T-helper 1 cell (primary cell): ENCODE results near the gene BZW1.

ENCODE experiments used
- DNase-seq, 5 donors: peaks; one replicate each; pipeline ENCODE4 v3.0.0-alpha.2; 2012 to 2020

BZW1 gene

GRCh38 chr2:200843993-200844948 is 32.6 kb downstream of the BZW1 start:
- DNase-seq: no peak

- no peak for DNase-seq
Measured at GRCh38 chr2:200845194-200845593, 33.5 kb downstream of the BZW1 start.

DNA sequence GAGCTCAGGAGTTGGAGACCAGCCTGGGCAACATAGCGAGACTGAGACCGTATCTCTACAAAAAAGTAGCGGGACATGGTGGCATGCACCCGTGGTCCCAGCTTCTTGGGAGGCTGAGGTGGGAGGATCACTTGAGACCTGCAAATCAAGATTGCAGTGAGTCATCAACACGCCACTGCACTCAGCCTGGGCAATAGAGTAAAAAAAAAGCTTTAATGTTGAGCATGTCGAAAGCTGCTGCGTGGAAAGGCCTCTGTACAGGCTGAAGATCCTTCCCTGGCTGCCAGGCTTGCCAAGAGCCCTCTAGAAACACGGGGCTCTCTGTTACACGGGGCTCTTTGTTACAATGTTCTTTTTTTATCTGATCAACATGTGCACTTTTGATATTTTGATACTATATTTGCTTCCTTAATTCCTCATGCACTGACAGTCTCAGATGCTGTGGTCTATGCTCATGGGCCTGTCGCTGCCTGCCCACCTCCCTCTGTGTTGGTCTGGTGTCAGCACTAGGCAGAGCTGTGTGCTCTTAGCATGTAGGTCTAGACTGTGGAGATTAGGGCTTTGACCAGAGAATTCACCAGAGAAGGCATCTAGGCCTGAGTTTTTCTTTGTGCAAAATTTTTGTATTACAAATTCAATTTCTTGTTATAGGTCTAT is 34.1 kb downstream of the BZW1 start:
- DNase-seq: no peak

GRCh38 chr2:200847269-200847668 is 35.6 kb downstream of the BZW1 start:
- no peak for DNase-seq

- no peak for DNase-seq
Measured at GRCh38 chr2:200847939-200848338, 36.2 kb downstream of the BZW1 start.

DNA sequence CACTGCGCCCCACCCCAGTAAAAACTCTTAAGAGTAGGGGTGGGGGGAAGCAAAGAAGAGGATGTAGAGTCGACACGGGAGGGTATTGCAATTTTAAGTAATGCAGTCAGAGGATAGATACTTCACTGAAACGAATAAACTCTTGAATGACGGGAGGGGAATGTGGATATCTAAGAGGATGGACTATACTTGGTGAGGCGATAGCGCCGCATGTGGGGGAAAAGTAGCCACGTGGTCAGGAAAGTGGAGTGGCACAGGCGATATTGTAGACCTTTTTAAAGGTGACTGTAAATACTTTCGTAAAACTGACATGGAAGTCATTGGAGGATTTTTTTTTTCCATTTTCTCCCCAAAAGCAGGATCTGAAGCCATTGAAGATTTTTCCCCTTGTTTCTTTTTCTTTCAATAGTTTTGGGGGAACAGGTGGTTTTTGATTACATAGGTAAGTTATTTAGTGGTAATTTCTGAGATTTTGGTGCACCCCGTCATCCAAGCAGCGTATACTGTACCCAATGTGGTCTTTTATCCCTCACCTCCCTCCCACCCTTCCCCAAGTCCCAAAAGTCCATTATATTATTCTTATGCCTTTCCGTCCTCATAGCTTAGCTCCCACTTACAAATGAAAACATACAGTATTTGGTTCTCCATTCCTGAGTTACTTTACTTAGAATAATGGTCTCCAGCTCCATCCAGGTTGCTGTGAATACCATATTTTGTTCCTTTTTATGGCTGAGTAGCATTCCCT is 39.0 kb downstream of the BZW1 start:
- DNase-seq: no peak

- DNase-seq: no peak
Measured at GRCh38 chr2:200851398-200852248, 39.9 kb downstream of the BZW1 start.

DNA sequence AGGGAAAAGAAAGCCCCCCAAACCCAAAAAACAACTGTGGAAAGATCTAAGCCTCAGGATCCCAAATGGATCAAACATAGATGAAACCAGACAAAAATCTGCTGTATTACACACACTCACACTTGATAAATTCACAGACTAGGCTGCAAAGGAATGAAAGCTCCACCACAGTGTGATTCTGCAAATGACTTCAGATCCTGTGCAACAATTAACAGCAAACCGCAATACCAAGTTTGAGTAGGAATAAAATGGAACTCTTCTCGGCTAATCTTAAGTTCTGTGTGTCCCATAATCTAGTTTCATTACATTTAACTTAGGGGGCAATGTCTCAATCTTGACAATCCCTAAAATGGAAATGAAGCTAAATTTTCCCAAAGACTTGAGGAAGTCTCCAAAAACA is 40.9 kb downstream of the BZW1 start:
- no peak for DNase-seq

GRCh38 chr2:200856806-200857205 is 45.1 kb downstream of the BZW1 start:
- DNase-seq: no peak

DNA sequence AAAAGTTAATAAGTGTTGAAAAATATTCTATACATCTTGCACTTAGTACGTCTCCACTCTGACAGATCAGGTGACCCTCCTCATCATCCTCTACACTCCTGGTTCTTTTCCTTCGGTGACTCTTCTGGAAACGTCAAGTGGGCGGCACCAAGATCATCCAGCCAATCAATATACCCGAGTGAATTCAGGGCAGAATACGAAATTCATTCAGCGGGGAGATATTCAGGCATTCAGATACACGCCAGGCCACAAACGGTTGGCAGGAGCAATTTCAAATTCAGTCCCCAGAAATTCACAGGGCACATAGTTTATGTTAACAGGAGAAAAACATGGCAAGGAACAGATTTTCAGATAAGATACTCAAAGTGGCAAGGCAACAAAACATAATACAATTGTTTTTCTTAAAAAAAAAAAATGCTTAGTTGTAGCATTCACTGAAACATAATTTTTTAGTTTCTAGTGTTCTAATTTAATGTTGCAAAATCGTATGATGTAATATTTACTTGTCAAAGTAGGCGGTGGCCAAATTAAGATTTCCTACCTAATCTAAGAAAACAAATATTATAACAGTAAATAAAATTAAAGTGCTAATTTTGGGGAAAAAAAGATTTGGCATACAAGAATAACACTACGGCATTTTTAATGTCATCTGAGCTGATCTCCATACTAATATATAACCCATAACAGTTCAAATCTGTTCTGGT is 48.5 kb downstream of the BZW1 start:
- peak in 1 of 5 donors; percentile 23 for DNase-seq

- no peak for DNase-seq
Measured at GRCh38 chr2:200861617-200862155, 50.0 kb downstream of the BZW1 start.

- DNase-seq: peak in 4 of 5 donors; percentile 44 to 72 (median 54)
Measured at GRCh38 chr2:200862532-200863000, 50.9 kb downstream of the BZW1 start.

DNA sequence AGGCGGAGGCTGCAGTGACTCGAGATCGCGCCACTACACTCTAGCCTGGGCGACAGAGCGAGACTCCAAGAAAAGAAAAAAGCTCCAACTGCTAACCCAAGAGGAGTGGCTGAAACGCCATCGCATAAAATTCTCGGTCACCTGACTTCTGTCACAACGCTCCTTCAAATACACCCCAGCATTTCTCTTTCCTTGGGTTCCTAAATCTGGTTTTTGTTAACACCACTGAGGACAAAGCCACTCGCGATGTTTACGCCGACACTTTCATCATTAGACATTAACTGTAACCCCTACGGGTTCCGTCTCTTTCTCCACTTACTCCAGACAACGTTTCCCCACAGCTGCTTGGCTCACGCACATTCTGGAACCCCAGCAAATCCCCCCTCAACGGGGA is 52.1 kb downstream of the BZW1 start:
- peak in 2 of 5 donors; percentile 10 to 24 for DNase-seq

GRCh38 chr2:200864176-200865034 is 52.7 kb downstream of the BZW1 start, which contains the start of gene CLK1:
CLK1 (minus strand) TSS chr2:200864658; CDS start chr2:200861862, 2,796 bp downstream.
- peak; percentile 89 to 97 (median 96) for DNase-seq

DNA sequence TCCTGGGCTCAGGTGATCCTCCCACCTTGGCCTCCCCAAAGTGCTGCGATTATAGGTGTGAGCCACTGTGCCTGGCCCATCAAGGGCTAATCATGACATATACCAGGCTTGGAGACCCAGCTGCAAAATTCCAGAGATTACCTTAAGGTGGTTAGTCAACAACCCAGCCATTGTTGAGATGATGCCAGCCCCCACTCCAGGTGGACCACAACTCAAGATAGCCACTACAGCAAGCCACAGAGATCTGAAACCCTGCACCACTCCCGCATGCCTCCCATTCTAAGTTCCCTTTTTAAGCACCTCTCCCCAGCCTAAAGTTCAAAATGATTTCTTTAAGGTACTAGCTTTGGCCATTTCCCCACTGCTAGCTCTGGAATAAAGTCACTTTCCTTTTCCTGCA is 57.3 kb downstream of the BZW1 start:
- no peak for DNase-seq

DNA sequence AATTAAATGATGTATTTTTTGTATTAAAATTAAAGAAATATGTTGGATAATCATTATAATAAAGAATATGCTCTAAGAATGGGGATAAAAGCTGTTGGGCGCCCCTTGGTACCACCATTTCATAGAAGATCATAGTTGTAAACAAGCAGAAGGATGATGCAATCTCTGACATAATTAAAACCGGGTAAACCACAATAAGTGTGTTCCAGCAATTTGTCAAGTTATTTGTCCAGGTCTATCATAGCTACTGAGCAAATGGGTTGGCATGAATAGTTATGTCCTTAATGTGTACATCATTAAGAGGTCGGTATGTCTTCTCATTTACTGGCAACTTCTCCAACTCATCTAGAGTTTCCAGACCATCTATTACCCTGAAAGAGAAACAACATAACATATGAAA is 59.4 kb downstream of the BZW1 start:
- DNase-seq: peak in 1 of 5 donors; percentile 39

DNA sequence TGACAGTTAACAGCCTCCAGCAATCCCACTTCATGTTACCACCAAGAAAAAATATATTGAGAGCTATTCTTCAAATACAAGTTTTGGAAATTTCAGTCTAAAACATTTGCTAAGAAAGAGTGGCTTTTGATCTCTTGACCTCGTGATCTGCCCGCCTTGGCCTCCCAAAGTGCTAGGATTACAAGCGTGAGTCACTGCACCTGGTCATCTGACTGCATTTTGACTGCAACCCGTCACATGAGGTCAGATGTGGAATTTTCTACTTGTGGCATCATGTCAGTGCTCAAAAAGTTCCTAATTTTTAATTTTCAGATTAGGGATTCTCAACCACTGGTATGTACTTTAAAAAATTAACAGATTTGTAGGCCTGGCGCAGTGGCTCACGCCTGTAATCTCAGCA is 61.9 kb downstream of the BZW1 start:
- DNase-seq: no peak
